ENCODE data around the gene SLC6A3.
A peak's percentile ranks its signal among the peaks of the same experiment; 100 is the strongest.

The SLC6A3 gene

DNA sequence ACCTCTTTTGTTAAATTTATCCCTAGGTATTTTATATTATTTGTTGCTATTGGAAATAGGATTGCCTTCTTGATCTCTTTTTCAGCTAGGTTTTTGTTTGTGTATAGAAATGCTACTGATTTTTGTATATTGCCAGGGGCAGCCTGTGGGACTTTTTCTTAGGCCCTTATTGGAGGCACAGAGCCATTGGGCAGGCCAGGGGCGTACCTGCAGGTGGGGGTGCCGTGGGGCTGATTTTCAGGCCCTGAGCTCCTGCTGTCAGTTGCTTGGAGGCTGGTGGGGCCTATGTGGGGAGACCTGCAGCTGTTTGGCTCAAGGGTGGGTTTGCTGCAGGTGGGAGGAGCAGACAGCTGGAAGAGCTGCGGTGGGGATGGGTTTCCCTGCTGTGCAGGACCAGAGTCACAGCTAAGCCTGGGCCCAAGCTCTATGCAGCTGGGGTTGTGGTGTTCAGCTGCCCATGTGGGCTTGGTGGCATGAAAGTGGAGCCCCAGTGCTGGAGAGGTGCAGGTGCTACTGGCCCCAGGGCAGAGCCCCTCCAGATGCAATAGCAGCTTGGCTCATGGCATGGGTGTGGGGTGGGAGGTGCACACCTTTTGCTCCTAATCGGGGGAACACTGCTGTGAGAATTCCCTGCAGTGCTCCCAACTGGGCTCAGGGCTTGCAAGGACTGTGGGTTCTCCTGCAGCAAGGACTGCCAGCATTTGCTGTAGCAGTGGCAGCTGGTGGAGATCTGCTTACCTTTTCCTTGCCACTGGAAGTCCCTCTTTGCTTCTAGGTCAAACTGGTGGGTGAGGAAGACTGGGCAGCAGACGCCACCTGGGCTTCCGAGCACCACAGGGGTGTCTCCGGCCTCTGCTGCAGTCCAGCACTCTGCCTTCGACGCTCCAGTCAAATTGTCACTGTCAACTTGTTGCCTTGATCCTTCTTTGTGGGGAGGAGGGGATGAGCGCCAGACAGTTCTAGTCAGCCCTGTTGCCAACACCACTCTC lies 92.7 kb downstream of the SLC6A3 start:
- no peak for DNase-seq (ENCODE audit: low read depth in 2 of 2)

DNA sequence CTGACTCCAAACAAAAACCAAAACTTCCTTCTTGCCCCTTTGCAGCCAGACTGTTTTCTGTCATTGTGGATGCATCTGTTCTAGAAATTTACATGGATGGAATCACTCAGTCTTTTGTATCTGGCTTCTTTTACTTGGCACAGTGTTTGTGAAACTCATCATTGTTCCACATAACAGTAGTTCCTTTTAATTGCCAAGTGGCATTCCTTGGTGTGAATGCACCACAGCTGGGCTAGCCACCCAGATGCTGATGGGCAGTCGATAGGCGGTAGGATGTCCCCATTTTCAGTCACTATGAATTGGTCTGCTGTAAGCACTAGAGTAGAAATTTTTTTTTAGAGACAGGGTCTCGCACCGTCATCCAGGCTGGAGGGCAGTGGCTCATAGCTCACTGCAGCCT lies 94.1 kb downstream of the SLC6A3 start:
- DNase-seq (ENCODE audit: low read depth in 2 of 2): no peak

DNA sequence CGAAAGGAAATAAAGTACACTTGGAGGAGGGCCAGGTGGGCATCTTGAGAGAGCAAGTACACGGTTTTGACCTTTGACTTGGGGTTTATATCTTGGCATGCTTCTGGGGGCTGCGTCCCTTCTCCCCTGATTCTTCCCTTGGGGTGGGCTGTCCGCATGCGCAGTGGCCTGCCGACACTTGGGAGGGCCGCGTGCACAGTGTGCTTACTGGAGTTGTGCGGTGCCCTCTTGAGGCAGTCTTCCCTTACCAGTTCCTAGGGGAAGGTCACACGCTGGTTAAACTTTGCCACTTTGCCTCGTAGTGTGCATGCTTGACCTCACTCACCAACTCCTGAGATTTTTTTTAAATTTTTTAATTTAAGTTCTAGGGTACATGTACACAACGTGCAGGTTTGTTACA lies 96.0 kb downstream of the SLC6A3 start:
- no peak for DNase-seq (ENCODE audit: low read depth in 2 of 2)

DNA sequence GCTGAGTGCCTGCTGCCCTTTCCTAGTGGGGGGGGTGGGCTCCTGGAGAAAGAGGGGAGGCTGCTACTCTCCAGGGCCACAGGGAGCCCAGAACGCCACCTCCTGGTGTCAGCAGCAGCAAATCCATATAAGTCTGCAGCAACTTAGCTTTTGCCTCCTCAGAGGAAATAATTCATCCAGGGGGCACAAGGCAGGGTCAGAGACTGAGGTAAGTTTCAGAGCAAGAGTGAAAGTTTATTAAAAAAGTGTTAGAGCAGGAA lies 96.3 kb downstream of the SLC6A3 start:
- no peak for DNase-seq (ENCODE audit: low read depth in 2 of 2)

DNA sequence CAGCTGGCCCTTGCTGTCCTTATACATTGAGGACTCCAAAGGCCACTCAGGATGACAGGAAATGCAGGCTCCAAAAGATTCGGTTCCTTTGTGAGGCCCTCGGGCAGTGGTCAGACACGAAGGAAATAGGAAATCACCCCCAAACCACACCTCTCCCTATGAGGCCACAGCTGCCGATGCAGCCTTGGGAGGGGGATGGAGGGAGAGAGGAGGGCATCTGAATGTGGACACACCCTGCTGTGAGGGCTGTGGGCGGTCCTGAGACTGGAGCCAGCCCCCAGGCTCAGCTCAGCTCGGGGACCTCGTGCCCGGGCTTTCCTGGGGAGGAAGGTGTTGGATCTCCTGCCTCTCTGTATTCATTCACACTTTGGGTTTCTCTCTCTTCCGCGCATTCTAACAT lies 97.7 kb downstream of the SLC6A3 start:
- no peak for DNase-seq (ENCODE audit: low read depth in 2 of 2)

DNA sequence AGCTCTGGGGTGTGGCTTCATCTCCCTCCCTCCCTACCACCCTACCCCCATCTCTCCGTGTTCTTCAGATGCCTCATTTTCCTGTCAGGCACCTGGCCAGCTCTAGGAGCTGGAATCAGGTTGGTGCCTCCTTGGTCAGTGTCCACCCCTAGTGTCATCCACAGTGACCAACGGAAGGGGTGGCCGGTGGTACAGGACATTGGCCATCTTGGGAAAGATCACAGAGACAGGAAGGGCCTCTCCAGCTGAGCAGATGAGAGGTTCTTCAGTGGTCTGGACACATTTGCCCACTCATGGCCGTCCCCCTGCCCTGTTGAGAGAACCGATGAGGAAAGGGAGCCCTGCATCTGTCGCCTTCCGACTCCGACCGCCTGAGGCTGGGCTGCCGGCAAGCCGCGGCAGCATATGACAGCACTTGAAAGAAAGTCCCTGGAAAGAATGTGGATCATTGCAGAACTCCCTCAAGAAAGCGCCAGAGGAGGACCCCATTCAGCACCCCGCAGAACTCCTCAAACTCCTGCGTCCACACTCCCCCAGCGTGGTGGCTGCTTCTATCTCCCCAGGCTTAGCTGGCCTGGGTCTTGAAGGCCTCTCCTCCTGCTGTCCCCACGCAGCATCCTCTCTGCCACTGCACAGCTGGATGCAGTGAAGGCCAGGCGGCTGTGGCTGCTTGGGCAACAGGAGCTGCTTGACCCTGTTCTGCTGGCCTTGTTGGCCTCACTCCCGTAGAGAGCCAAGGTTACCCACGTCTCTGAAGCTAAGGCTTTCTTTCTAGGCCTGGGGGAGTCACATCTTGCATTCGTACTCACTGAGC lies 98.4 kb downstream of the SLC6A3 start:
- no peak for DNase-seq (ENCODE audit: low read depth in 2 of 2)

DNA sequence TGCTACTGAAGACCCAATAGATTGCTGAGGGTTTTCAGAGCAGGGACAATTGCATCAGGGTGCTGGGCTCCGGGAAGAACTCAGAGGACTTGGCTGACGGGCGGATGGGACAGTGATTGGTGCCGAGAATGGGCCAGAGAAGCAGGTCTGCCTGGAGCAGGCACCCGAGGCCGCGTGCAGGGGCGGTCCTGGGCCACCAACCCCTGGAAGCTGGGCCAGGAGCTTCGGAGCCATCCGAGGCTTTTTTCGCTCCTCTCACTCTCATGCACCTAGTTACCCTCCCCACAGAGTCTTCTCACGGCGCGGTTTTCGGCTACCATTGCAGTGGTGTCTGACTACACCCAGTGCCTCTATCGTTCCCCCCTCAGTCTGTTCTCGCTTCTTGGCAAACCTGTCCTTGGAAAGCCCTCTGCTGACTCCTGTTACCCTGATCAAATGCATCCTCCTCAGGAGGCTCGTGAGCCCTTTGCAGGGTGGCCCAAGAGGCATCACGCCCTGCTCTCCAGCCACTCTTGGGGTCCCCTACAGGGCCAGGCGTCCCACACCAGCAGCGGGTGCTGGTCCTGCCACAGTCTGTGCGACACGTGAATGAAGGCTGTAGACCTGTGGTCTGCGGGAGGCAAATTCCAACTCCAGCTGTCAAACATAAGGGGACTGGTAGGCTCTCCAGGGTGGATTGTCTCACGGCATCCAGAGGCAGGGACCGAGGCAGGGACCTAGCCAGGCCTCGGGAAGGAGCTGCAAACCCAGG lies 99.2 kb downstream of the SLC6A3 start:
- DNase-seq (ENCODE audit: low read depth in 2 of 2): no peak

DNA sequence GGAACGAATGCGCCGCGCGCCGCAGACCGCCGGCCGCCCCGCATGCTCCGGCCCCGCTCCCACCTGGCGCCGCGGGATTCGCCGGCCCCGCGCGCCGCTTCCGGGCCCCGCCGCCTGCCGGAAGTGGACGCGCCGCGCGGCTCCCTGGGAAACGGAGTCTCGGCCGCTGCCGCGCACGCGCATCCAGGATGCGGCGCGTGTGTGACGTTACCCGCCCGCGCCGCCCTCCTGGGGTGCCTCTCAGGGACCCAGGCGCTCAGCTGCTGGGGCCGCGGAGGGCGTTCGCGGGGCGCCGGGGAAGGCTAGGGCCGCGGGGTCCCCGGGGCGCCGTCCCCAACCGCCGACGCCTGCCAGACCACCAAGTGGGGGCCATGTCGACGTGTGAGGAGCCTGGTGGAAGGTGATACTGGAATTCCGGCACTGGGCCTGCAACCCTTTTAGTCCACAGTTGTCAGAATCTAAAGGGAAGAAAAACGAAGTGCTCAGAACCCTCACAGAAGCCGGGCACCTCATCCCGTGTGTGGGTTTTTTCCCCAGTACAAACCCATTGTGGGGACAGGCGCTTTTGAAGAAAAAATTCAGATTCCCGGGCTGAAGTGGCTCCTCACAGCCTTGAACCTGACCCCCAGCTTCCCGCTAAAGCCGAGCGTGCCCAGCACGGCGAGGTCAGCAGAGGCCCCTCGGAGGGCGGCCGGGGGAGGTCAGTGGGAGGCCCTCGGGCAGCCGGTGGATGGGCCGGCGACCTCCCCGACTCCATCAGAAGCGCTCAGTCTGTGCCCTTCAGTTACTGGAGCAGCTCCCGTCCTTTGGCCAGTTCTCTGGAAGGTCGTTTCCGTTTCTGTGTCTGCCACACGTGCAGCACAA lies 100.0 kb downstream of the SLC6A3 start, which contains the start of gene CLPTM1L:
TSS of gene CLPTM1L (minus strand) at position 125 of the 864 bp plus-strand sequence. CDS start 258 bp downstream, outside the sequence.
- peak; percentile 85 to 86 for DNase-seq (ENCODE audit: low read depth in 2 of 2)

DNA sequence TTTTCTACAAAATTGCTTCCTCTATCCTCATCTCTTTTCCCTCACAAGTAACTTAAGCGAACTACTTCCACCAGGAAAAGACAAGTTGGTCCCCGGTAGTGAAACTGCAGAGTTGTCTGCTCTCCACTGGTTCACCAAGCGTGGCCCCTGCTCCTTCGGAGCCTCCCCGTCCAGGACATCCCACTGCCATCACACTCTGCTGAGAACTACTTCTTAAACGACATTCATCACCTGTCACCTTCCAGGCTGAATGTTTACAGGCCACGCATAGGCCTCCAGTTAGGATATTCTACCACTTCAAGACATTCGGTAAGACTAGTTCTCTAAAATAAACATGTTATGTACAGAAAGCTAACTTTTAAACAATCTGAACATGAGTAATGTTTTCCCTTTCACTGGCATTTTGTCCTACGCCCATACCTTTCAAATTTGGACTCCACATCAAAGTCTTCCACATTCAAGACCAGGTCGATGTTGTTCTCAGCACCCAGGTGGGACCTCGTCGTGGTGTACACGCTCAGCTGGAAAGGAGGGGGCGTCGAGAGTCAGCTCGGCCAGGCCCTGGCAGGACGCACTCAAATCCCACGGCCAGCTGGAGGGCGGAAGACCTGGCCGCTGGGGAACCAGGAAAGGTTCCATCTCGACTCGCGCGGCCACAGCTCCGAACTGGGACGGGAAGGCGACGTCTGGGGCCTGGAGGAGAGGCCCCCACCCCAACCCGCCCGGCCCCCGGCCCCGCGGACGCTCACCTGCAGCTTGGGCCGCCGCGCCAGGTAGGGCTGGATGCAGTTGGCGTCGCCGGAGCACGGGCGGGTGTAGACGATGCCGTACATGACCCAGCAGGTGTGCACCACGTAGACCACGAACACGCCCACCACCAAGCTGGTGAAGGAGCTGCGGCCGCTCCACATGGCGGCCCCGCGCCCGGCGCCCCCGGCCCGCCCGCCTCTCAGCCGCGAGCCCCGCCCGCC lies 101.0 kb downstream of the SLC6A3 start:
- DNase-seq (ENCODE audit: low read depth in 2 of 2): no peak

DNA sequence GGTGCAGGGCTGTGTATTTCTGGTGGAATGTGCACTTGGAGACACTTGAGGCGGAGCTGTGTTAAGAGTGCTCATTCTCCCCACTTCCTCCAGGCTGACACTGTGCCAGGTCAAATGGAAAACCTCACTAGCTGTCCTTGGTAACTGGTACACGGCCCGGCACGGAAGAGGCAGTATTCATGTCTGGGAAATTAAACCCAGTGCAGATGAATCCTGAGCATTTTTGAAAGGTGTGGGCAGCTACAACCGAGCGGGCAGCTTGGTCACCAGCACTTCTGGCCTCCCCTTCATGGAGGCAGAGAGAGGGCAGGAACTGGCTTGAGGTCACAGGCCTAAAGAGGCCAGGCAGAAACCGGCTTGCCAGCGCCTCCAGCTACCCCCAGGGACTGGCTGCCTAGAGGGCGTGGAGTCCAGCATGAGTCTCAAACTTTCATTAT lies 101.9 kb downstream of the SLC6A3 start:
- no peak for DNase-seq (ENCODE audit: low read depth in 2 of 2)
